Retinal pigment epithelial cell (primary cell): ENCODE data around the gene RASSF1.
"Not testable (repeated sequence)": the region's sequence is repeated elsewhere in the genome, so short reads cannot be mapped to it uniquely, and the experiment has no call there.

ENCODE experiments used
- DNase-seq: peaks from one replicate; pipeline ENCODE4 v3.0.0-alpha.2; 2010; ENCODE audit warnings: low read depth
- H3K4me3 ChIP-seq: 2 replicates; pipeline ENCODE4 v1.5.1; 2011; ENCODE audit warnings: mild to moderate bottlenecking, low read length, control low read depth, moderate library complexity
- CTCF ChIP-seq: conservative IDR thresholded peaks from 2 replicates; pipeline ENCODE4 v1.5.1; 2011; ENCODE audit warnings: low read depth, low read length, control low read depth, inconsistent platforms

The RASSF1 gene

DNA sequence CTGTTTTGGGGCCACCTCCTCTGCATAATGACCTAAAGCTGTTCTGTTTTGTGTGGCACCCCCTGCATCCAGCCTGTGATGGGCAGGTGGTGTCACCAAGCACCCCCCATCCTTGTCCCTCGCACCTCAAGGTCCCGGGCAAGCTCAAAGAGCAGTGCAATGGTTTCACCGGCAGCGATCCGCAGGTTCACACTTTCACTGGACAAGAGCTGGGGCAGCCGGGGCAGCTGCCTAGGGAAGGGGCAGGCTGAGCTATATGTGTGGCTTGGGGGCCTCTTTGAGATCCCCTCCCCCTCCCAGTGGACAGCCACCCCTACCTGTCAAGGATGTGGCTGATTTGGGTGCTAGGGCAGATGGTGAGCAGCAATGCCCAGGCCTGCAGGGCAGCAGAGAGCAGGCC lies 51.5 kb downstream of the RASSF1 start:
- no peak for TF ChIP-seq CTCF

DNA sequence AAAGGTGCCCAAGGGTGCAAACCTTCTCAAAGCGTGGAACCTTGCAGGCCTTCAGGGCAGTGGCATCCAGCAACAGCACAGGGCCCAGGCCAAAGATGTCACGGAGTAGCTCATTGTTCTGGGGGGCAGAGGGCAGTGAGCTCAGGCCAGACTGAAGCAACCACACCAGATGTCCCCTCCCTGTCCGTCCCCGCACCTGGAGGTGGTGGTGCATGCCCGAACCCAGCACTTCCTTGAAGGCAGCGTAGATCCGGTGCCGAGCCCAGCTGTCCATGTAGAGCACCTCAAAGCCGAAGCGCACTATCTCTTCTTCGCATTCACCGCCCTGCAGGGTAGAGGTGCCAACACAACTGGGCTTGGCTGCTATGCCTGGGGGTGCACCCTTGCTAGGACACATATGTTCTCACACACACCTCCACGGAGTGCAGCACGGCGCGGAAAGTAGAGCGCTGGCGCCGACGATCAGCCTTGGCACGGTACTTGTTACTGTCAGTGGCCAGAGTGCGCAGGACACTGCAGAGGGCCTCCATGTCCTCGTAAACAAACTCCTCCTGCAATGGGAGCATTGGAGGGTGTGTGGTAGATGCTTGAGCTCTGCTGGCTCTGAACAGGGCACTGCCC lies 52.1 kb downstream of the RASSF1 start:
- no peak for DNase-seq
- no peak for TF ChIP-seq CTCF

More for the DNA sequence above, 51.5 kb downstream of the RASSF1 start:
- H3K4me3 ChIP-seq, result no peak overlapping the region
- DNase-seq, result no peak

GRCh38 chr3:50287262-50287661 lies 53.4 kb downstream of the RASSF1 start:
- no peak overlapping the region for H3K4me3 ChIP-seq
- TF ChIP-seq CTCF, result no peak
- DNase-seq, result no peak

More for the DNA sequence above, 52.1 kb downstream of the RASSF1 start:
- no peak overlapping the region for H3K4me3 ChIP-seq

DNA sequence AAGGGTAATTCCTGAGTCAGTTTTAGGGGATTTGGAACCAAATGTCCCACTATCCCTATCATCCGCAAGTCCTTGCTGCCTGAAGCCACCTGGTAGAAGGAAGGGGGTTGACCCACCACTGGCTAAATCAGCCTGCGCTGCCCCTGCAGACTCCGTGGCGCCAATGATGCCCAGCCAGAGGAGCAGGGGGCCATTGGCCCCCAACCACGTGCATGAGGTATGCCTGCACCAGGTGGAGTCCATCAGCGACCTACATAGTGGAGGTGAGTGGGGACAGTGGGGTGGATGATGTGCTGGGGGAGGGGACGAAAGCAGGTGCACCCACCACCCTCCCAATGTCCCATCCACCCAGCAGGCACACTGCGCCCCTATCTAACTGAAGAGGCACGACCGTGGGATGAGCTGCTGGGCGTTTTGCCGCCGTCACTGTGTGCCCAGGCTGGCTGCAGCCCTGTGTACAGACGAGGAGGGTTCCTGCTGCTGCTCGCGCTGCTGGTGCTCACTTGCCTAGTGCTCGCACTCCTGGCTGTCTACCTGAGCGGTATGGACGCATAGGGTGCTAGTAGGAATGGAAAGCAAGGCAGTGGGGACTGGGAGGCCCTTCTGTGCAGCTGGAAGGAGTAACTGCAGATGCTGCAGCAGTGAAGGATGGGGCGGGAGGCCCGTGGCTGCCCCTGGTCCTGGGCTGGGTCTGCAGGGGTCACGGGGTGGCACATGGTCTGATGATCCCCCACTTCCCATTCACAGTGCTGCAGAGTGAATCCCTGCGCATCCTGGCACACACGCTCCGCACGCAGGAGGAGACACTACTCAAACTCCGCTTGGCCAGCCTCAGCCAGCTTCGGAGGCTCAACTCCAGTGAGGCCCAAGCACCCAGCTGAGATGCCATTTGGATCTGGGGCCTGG lies 54.1 kb downstream of the RASSF1 start:
- DNase-seq, result no peak
- H3K4me3 ChIP-seq, result no peak overlapping the region
- TF ChIP-seq CTCF, result no peak

DNA sequence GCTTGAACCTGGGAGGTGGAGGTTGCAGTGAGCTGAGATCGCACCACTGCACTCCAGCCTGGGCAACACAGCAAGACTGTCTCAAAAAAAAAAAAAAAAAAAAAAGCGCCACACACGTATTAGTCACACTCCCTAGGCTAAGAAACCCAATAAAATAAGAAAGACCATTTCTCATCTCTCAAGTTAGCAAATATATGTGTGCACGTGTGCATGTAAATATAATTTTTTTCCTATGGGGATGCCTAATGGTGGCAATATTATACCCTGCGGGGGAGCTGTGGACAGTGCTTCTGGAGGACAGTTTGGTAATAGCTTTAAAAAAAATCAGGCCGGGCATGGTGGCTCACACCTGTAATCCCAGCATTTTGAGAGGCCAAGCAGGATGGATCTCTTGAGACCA lies 56.5 kb downstream of the RASSF1 start:
- not testable (repeated sequence) for H3K4me3 ChIP-seq, DNase-seq
